Activated CD4-positive, CD25-positive, alpha-beta regulatory T cell treated with anti-CD3 and anti-CD28 coated beads, Interleukin-2, amount 50 U/mL, for 16 hours (primary cell): Measurements from ENCODE around the gene SHFL.

Experiments used
- DNase-seq: peaks from one replicate; pipeline ENCODE4 v3.0.0-alpha.2; 2020; ENCODE audit warnings: low read depth, low spot score

The SHFL gene

GRCh38 chr19:10107817-10108367, 21.8 kb downstream of the SHFL start:
- no peak for DNase-seq

- no peak for DNase-seq
These were observed 23.4 kb downstream of the SHFL start for GRCh38 chr19:10109528-10109927.

GRCh38 chr19:10110076-10110971, 24.2 kb downstream of the SHFL start:
- DNase-seq, result no peak

GRCh38 chr19:10110972-10111317, 24.8 kb downstream of the SHFL start:
- DNase-seq, result no peak

GRCh38 chr19:10111405-10111811, 25.3 kb downstream of the SHFL start, which contains the start of gene P2RY11:
Gene P2RY11, plus strand, starts transcription at chr19:10111693. Its CDS starts 29 bp downstream, at chr19:10111722.
- no peak for DNase-seq

GRCh38 chr19:10112037-10112761, 26.1 kb downstream of the SHFL start:
- no peak for DNase-seq

GRCh38 chr19:10112895-10113591, 26.9 kb downstream of the SHFL start:
- DNase-seq, result no peak

GRCh38 chr19:10113592-10113963, 27.5 kb downstream of the SHFL start:
- DNase-seq, result no peak

GRCh38 chr19:10113964-10114650, 28.0 kb downstream of the SHFL start:
- no peak for DNase-seq

- DNase-seq, result no peak
These were observed 28.7 kb downstream of the SHFL start for GRCh38 chr19:10114651-10115391.

GRCh38 chr19:10115392-10116084, 29.4 kb downstream of the SHFL start:
- DNase-seq, result no peak

GRCh38 chr19:10116085-10116865, 30.2 kb downstream of the SHFL start:
- DNase-seq, result no peak

GRCh38 chr19:10116866-10117616, 30.9 kb downstream of the SHFL start:
- no peak for DNase-seq

- DNase-seq, result no peak
These were observed 32.8 kb downstream of the SHFL start for GRCh38 chr19:10118960-10119359.

GRCh38 chr19:10120538-10121189, 34.5 kb downstream of the SHFL start:
- no peak for DNase-seq

GRCh38 chr19:10122045-10122444, 35.9 kb downstream of the SHFL start:
- DNase-seq, result no peak

GRCh38 chr19:10124429-10124828, 38.3 kb downstream of the SHFL start:
- no peak for DNase-seq

GRCh38 chr19:10126213-10126639, 40.1 kb downstream of the SHFL start:
- no peak for DNase-seq
